ENCODE results near the gene TXNDC2.

TXNDC2 gene

DNA sequence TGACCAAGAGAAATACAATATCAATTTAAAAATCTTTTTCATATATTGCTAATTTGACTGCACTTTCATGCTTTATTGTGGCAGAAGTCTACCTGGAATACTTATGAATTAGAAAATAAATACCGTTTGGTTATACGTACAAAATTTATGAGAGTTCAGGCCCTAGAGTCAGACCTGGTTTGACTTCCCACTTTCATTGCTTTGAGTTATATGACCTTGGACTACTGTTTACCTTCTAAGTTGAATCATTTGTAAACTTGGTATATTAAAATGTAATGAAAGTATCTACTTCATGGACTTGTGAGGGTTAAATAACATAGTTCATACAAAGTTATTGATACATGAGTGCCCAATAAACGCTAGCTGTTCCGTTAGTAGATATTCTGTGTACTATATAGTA, 40.0 kb downstream of the TXNDC2 start:
- DNase-seq (ENCODE audit: low read depth): no peak
- TF ChIP-seq, protein P1, sequence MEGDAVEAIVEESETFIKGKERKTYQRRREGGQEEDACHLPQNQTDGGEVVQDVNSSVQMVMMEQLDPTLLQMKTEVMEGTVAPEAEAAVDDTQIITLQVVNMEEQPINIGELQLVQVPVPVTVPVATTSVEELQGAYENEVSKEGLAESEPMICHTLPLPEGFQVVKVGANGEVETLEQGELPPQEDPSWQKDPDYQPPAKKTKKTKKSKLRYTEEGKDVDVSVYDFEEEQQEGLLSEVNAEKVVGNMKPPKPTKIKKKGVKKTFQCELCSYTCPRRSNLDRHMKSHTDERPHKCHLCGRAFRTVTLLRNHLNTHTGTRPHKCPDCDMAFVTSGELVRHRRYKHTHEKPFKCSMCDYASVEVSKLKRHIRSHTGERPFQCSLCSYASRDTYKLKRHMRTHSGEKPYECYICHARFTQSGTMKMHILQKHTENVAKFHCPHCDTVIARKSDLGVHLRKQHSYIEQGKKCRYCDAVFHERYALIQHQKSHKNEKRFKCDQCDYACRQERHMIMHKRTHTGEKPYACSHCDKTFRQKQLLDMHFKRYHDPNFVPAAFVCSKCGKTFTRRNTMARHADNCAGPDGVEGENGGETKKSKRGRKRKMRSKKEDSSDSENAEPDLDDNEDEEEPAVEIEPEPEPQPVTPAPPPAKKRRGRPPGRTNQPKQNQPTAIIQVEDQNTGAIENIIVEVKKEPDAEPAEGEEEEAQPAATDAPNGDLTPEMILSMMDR (IDR thresholded peaks at IDR 0.05; ENCODE audit: low read depth, low read length, missing control alignments): no peak
- no peak overlapping the region for H3K4me3 ChIP-seq (ENCODE audit: low read depth, low read length)

DNA sequence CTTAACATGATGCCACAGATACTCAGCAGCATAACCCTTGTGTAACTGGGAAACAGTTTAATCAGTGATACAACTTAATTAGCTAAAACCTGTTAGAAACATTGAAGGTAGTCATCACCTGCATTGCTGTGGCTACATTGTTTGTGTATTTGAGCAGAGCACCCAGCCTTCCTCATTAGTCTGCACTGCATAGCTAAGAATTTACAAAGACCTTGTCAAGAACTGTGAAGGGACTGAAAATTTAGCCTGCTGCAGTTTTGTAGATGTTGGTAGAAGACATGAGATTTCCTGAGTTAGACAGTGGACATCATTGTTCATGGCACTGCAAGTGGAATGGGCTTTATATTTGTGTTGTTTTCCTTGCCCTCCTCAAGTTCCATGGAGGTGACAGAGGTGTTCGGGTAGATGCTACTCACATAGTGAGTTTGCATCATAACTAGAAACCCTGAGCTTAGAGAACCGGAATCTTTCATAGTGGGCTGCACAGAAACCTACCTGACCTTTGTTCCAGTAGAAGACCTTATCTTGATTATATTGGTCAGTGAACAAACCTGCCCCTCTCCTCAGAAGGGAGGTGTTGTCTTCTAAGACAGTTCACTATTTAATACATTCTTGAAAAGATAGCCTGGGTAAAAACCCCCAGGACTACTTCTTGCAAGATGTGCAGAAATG, 40.6 kb downstream of the TXNDC2 start:
- no peak for DNase-seq (ENCODE audit: low read depth)
- no peak overlapping the region for H3K4me3 ChIP-seq (ENCODE audit: low read depth, low read length)
- TF ChIP-seq, protein P1 (IDR thresholded peaks at IDR 0.05; ENCODE audit: low read depth, low read length, missing control alignments): no peak

GRCh38 chr18:9926977-9927376, 41.2 kb downstream of the TXNDC2 start:
- TF ChIP-seq, protein P1 (IDR thresholded peaks at IDR 0.05; ENCODE audit: low read depth, low read length, missing control alignments): no peak
- no peak for DNase-seq (ENCODE audit: low read depth)
- no peak overlapping the region for H3K4me3 ChIP-seq (ENCODE audit: low read depth, low read length)

GRCh38 chr18:9927392-9928063, 41.8 kb downstream of the TXNDC2 start:
- TF ChIP-seq, protein P1 (IDR thresholded peaks at IDR 0.05; ENCODE audit: low read depth, low read length, missing control alignments): no peak
- DNase-seq (ENCODE audit: low read depth): no peak
- no peak overlapping the region for H3K4me3 ChIP-seq (ENCODE audit: low read depth, low read length)

DNA sequence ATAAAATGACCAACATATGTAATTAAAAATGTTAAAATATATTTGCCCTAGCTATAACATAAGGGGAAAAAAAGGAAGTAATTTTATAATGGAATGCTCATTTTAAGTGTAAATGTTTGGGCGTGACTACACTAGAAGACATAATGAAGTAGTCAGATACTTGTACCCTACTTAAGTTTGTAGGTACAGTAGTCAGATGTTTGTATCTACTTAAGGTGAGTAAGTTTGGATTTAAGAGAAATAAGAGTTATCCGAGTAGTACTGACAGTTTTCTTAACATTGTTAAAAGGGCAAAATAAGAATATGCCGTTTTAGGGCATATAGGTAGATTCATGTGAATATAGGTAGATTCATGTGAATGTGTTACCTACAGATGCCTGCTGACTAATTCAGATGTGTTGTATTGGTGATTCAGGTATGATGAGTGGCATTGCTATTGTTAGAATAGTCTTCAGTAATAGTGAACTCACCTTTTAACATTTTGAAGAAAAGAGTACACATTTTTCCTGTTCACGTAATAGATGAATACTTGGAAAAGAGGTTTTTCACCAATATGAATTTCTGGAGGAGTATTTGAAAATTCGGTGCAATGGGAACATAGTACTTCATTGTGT, 43.0 kb downstream of the TXNDC2 start:
- H3K4me3 ChIP-seq (ENCODE audit: low read depth, low read length): no peak overlapping the region
- TF ChIP-seq, protein P1 (IDR thresholded peaks at IDR 0.05; ENCODE audit: low read depth, low read length, missing control alignments): no peak
- no peak for DNase-seq (ENCODE audit: low read depth)

DNA sequence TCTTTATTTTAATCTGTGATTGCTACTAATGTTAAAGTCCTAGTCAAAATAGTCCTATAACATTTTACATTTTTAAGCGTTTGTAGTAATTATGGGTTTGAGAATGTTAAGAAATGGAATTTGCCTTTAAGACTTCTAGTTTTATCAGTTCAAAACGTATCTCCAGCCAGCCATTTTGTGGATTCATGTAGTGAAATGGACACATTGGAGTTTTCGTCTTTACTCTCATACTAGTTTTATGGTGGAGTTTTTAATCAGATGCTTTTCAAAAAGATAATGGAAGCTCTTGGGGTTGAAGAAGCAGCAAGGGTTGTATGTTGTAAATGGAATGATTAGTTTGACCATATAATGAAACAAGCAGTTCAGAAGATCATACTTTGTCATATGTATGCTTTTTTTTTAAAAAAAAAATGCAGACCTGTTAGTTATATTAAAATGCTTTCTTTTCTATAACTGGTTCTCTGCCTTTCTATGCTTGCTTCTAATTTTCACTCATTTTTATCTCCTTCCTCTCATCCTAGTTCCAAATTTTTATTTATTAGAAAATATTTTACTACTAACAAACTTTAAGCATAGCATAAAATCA, 44.6 kb downstream of the TXNDC2 start:
- TF ChIP-seq, protein P1 (IDR thresholded peaks at IDR 0.05; ENCODE audit: low read depth, low read length, missing control alignments): no peak
- no peak overlapping the region for H3K4me3 ChIP-seq (ENCODE audit: low read depth, low read length)
- no peak for DNase-seq (ENCODE audit: low read depth)
